Measurements from ENCODE around the gene PES1. TPM values are rescaled to one million over a fixed set of nuclear protein-coding genes. Genes with fewer than 3 reads are reported as not detected.
"Not testable (repeated sequence)": the region's sequence is repeated elsewhere in the genome, so short reads cannot be mapped to it uniquely, and the experiment has no call there.

The PES1 gene
- total RNA-seq, 4 donors from 2014 or later, result 36.6 to 62.4 (median 47.9) TPM

DNA sequence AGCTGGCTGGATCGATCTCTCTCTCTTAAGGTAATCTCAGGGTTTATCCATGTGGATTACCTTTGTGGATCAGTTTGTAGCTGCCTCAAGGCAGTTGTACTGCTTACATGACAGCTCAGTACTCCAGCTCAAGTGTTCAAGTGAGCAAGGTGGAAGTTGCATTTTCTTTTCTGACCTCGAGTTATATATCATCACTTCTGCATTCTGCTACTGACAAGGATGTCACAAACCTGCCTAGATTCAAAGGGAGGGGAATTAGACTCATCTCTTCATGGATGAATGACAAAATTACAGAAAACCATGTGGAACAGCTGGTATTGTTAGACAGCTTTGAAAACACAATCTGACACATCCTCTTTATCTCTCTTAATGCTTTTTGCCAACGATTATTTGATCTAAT lies 9.2 kb upstream of the PES1 start:
- intact Hi-C loops (cut with DNase I), result no loop called here

DNA sequence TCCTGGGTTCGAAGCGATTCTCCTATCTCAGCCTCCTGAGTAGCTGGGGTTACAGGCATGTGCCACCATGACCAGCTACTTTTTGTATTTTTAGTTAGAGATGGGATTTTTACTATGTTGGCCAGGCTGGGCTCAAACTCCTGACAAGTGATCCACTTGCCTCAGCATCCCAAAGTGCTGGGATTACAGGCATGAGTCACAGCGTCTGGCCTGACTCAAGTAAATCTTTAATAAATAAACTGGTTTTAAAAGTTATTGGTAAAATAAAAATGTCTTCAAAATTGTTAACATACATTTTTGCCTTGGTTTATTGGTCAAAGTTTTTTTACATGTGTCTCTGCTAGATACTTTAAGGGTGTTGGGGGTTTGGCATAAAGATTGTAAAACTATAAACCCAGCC lies 7.3 kb upstream of the PES1 start:
- intact Hi-C loops (cut with DNase I), result no loop called here
- H3K27ac ChIP-seq, result no peak overlapping the region
- 91 to 93% methylated on average over 3 of the region's 3 CpGs for WGBS, 2 donors

More for the DNA sequence above, 9.2 kb upstream of the PES1 start:
- no peaks in the 10 kb centered on the region for H3K36me3 ChIP-seq
- H3K27me3 ChIP-seq, result no peaks in the 10 kb centered on the region
- H3K27ac ChIP-seq, result no peak overlapping the region
- 58 to 62% methylated on average over 3 of the region's 3 CpGs for WGBS, 2 donors
- no peak for TF ChIP-seq POLR2A (IDR thresholded peaks at IDR 0.05)
- TF ChIP-seq, protein P1, sequence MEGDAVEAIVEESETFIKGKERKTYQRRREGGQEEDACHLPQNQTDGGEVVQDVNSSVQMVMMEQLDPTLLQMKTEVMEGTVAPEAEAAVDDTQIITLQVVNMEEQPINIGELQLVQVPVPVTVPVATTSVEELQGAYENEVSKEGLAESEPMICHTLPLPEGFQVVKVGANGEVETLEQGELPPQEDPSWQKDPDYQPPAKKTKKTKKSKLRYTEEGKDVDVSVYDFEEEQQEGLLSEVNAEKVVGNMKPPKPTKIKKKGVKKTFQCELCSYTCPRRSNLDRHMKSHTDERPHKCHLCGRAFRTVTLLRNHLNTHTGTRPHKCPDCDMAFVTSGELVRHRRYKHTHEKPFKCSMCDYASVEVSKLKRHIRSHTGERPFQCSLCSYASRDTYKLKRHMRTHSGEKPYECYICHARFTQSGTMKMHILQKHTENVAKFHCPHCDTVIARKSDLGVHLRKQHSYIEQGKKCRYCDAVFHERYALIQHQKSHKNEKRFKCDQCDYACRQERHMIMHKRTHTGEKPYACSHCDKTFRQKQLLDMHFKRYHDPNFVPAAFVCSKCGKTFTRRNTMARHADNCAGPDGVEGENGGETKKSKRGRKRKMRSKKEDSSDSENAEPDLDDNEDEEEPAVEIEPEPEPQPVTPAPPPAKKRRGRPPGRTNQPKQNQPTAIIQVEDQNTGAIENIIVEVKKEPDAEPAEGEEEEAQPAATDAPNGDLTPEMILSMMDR (IDR thresholded peaks at IDR 0.05), result no peak
- peaks cover 2 to 4% of the 10 kb centered on the region in 2 donors for H3K4me1 ChIP-seq
- no peaks in the 10 kb centered on the region for H3K9me3 ChIP-seq
- no peak for DNase-seq
- no peak overlapping the region for H3K4me3 ChIP-seq (replicated peaks in 1 of 3)

DNA sequence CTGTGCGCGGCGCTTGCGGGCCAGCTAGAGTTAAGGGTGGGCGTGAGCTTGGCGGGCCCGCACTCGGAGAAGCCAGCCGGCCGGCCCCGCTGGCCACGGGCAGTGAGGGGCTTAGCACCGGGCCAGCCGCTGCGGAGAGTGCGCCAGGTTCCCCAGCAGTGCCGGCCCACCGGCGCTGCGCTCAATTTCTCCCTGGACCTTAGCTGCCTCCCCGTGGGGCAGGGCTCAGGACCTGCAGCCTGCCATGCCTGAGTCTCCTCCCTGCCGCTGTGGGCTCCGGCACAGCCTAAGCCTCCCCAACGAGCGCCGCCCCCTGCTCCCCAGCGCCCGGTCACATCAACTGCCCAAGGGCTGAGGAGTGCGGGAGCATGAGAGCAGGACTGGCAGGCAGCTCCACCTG lies 5.2 kb upstream of the PES1 start:
- no peak overlapping the region for H3K4me3 ChIP-seq (replicated peaks in 1 of 3)
- no peaks in the 10 kb centered on the region for H3K27me3 ChIP-seq
- no peaks in the 10 kb centered on the region for H3K4me1 ChIP-seq
- H3K27ac ChIP-seq, result no peak overlapping the region
- no peaks in the 10 kb centered on the region for H3K36me3 ChIP-seq
- intact Hi-C loops (cut with DNase I), result no loop called here
- DNase-seq, result no peak
- 87 to 92% methylated on average over 10 to 14 of the region's 29 CpGs for WGBS, 2 donors
- H3K9me3 ChIP-seq, result no peaks in the 10 kb centered on the region
- TF ChIP-seq, protein P1 (IDR thresholded peaks at IDR 0.05), result no peak
- TF ChIP-seq POLR2A (IDR thresholded peaks at IDR 0.05), result no peak

More for the DNA sequence above, 7.3 kb upstream of the PES1 start:
- no peaks in the 10 kb centered on the region for H3K4me1 ChIP-seq
- no peak overlapping the region for H3K4me3 ChIP-seq (replicated peaks in 1 of 3)
- no peaks in the 10 kb centered on the region for H3K27me3 ChIP-seq
- no peak for TF ChIP-seq POLR2A (IDR thresholded peaks at IDR 0.05)
- TF ChIP-seq, protein P1 (IDR thresholded peaks at IDR 0.05), result no peak
- no peak for DNase-seq
- H3K9me3 ChIP-seq, result no peaks in the 10 kb centered on the region
- H3K36me3 ChIP-seq, result no peaks in the 10 kb centered on the region

DNA sequence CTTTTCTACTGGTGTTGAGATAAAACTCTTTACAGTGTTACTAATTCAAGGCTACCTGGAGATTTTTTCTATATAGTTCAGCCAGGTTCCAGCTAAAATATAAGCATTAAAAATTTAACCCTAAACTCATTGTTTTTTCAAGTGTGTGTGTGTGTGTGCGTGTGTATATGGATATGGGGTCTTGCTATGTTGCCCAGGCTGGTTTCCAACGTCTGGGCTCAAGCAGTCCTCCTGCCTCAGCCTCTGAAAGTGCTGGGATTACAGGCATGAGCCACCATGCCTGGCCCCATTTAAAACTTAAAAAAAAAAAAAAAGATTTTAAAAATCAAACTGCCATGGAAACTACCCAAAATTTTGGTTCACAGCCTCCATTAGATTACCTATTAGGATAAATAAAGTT lies 4.5 kb upstream of the PES1 start:
- intact Hi-C loops (cut with DNase I), result no loop called here
- peaks cover under 1 to 1% of the 10 kb centered on the region in 2 donors for H3K4me1 ChIP-seq
- H3K27ac ChIP-seq, result no peak overlapping the region
- 40 to 66% methylated on average over 2 of the region's 2 CpGs for WGBS, 2 donors
- no peaks in the 10 kb centered on the region for H3K9me3 ChIP-seq
- TF ChIP-seq, protein P1 (IDR thresholded peaks at IDR 0.05), result no peak
- no peak for TF ChIP-seq POLR2A (IDR thresholded peaks at IDR 0.05)
- H3K27me3 ChIP-seq, result no peaks in the 10 kb centered on the region
- H3K4me3 ChIP-seq (replicated peaks in 1 of 3), result no peak overlapping the region
- no peaks in the 10 kb centered on the region for H3K36me3 ChIP-seq
- DNase-seq, result no peak

DNA sequence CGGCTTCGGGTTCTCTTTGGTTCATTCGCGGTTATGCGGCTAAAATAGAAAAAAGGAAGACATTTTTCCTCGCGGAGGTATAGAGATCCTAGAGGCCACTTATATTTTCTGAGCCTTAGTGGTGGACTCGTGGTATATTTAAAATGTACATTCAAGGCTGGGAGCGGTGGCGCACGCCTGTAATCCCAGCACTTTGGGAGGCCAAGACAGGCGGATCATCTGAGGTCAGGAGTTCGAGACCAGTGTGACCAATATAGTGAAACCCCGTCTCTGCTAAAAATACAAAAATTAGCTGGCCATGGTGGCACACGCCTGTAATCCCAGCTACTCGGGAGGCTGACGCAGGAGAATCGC lies 627 bp upstream of the PES1 start:
- DNase-seq; H3K9me3 ChIP-seq; intact Hi-C loops (cut with DNase I); H3K27ac ChIP-seq; H3K27me3 ChIP-seq: not testable (repeated sequence)
- 28 to 41% methylated on average over 18 of the region's 18 CpGs for WGBS, 2 donors
- Histone ChIP-seq H3K4me3 (replicated peaks in 1 of 3) (peak overlapping the region in 1 of 3 donors; percentile 26), H3K36me3 (peaks cover 16 to 19% of the 10 kb centered on the region in 2 donors), H3K4me1 (peaks cover 8 to 10% of the 10 kb centered on the region in 2 donors)

DNA sequence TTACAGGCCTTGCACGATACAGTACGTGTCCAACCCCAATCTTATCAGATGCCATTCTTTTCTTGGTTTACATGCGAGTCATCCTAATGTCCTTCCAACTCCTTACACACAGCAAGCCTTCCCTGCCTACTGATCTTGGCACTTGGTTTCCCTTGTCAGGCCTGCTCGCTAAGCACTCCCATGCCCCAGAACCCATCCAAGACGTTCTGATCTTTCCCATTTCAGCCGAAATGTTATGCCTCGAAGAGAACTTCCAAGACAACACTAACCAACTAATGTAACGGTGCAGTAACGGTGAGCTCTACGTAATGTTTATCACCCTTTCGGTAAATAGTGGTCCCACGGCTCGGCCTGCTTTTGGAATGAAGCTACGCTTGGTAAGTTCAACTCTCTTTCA lies 521 bp downstream of the PES1 start:
- TF ChIP-seq, protein P1 (IDR thresholded peaks at IDR 0.05), result no peak
- TF ChIP-seq POLR2A (IDR thresholded peaks at IDR 0.05), result no peak
- H3K4me3 ChIP-seq (replicated peaks in 1 of 3), result peak overlapping the region; percentile 53 to 73 (median 73)
- peaks cover 28 to 30% of the 10 kb centered on the region in 2 donors for H3K36me3 ChIP-seq
- peaks cover 8 to 10% of the 10 kb centered on the region in 2 donors for H3K4me1 ChIP-seq
- H3K27ac ChIP-seq, result peak overlapping the region in 1 of 3 donors; percentile 81
- H3K9me3 ChIP-seq, result no peaks in the 10 kb centered on the region
- DNase-seq, result no peak
- intact Hi-C loops (cut with DNase I), result no loop called here
- no peaks in the 10 kb centered on the region for H3K27me3 ChIP-seq
- 6% methylated on average over 14 of the region's 14 CpGs for WGBS, 2 donors
